Natural killer cell (primary cell): ENCODE measurements around the gene RANBP9. TPM values are rescaled to one million over a fixed set of nuclear protein-coding genes. Genes with fewer than 3 reads are reported as not detected.
A peak's percentile ranks its signal among the peaks of the same experiment; 100 is the strongest.

ENCODE experiments used
- ATAC-seq, 3 donors: fragments of 150-1000 bp in 2 of 3; fragments of 200-7000 bp in 1 of 3; cut with Tn5 transposase; 1 replicate in 1 of 3; 2 replicates in 2 of 3; pipeline ENCODE4 v1.10.0; 2021; ENCODE audit warnings: mild to moderate bottlenecking in 2 of 3, moderate library complexity in 2 of 3
- DNase-seq, 2 donors: peaks; one replicate each; pipeline versions ENCODE4 v3.0.0 to v3.0.0-alpha.2; 2013 to 2021; ENCODE audit warnings: mixed read lengths in 1 of 2
- H3K27ac ChIP-seq: one replicate; pipeline ENCODE4 v1.5.1; 2013; ENCODE audit warnings: mild to moderate bottlenecking, low read length
- H3K27me3 ChIP-seq: one replicate; pipeline ENCODE4 v1.6.1; 2013; ENCODE audit warnings: low read length; ENCODE audit not compliant: control insufficient read depth, insufficient read depth
- H3K36me3 ChIP-seq: one replicate; pipeline ENCODE4 v1.6.1; 2013; ENCODE audit warnings: low read length; ENCODE audit not compliant: control insufficient read depth, insufficient read depth
- H3K4me1 ChIP-seq: one replicate; pipeline ENCODE4 v1.6.1; 2013; ENCODE audit warnings: low read length; ENCODE audit not compliant: control insufficient read depth, insufficient read depth
- H3K4me3 ChIP-seq: one replicate; pipeline ENCODE4 v1.5.1; 2013; ENCODE audit warnings: low read length
- H3K9me3 ChIP-seq: one replicate; pipeline ENCODE4 v1.6.1; 2013; ENCODE audit warnings: low read length; ENCODE audit not compliant: control insufficient read depth, insufficient read depth
- H3K27ac Mint-ChIP-seq, 2 donors: one replicate each; pipeline ENCODE4 v1.8.0; 2022; ENCODE audit warnings: mild to moderate bottlenecking in 2 of 2, mixed read lengths in 2 of 2, moderate library complexity in 1 of 2
- H3K27me3 Mint-ChIP-seq, 2 donors: one replicate each; pipeline ENCODE4 v1.8.0; 2022; ENCODE audit warnings: low read depth in 2 of 2, mixed read lengths in 2 of 2
- H3K36me3 Mint-ChIP-seq: one replicate; pipeline ENCODE4 v1.8.0; 2022; ENCODE audit warnings: mixed read lengths
- H3K4me1 Mint-ChIP-seq, 2 donors: one replicate each; pipeline ENCODE4 v1.8.0; 2022; ENCODE audit warnings: mixed read lengths in 2 of 2
- H3K4me3 Mint-ChIP-seq: one replicate; pipeline ENCODE4 v1.8.0; 2022; ENCODE audit warnings: mild to moderate bottlenecking, moderate library complexity, mixed read lengths
- H3K9me3 Mint-ChIP-seq, 2 donors: one replicate each; pipeline ENCODE4 v1.8.0; 2022; ENCODE audit warnings: mixed read lengths in 2 of 2
- CTCF ChIP-seq: fragments of 200-600 bp; IDR thresholded peaks from one replicate; pipeline ENCODE4 v1.8.0; 2022; ENCODE audit warnings: antibody characterized with exemption
- WGBS: methylation state at CpG from one replicate; pipeline ENCODE4 v1.1.7; 2013; ENCODE audit warnings: missing lambda C conversion rate; ENCODE audit not compliant: insufficient coverage; 5-methylcytosine and 5-hydroxymethylcytosine counted together
- intact Hi-C: fragments of 100-400 bp; cut with micrococcal nuclease; formaldehyde crosslinking; loops from one replicate; pipeline ENCODE4 v1.14.2; 2022
- total RNA-seq, 4 donors: library from RNA; stranded (reverse); fragments of 120-200 nt in 1 of 4; gene quantifications; one replicate each; pipeline versions ENCODE4 v1.2.3 to v1.2.4, GENCODE V29; 2013 to 2022

Gene RANBP9
- total RNA-seq, 3 donors from 2014 or later (not counting 1 experiment from before 2014, with no cell fraction given): 52.2 to 62.5 (median 57.6) TPM

GRCh38 chr6:13709689-13710551 is 1.7 kb downstream of the RANBP9 start:
- 0% methylated on average over 8 of the region's 10 CpGs for WGBS
- H3K27ac ChIP-seq: peak overlapping the region; percentile 62
- H3K4me3 Mint-ChIP-seq: peak overlapping the region; percentile 88
- H3K36me3 ChIP-seq: no peaks in the 10 kb centered on the region
- no peaks in the 10 kb centered on the region for H3K36me3 Mint-ChIP-seq
- ATAC-seq (no peak), DNase-seq (peak in 1 of 2 donors; percentile 60)
- peak overlapping the region; percentile 83 to 87 for H3K27ac Mint-ChIP-seq
- no peak for TF ChIP-seq CTCF
- peaks cover 19% of the 10 kb centered on the region for H3K4me1 ChIP-seq
- no peaks in the 10 kb centered on the region for H3K9me3 ChIP-seq
- H3K9me3 Mint-ChIP-seq: no peaks in the 10 kb centered on the region
- peaks cover 46 to 47% of the 10 kb centered on the region in 2 donors for H3K4me1 Mint-ChIP-seq
- intact Hi-C loops: loop anchor here (2.0 to 5.0 kb wide), 2 partner anchors 15 to 43 kb away; no protein-coding TSS in a partner anchor
- no peaks in the 10 kb centered on the region for H3K27me3 ChIP-seq
- H3K27me3 Mint-ChIP-seq: no peaks in the 10 kb centered on the region
- peak overlapping the region; percentile 79 for H3K4me3 ChIP-seq

GRCh38 chr6:13708736-13709135 is 2.9 kb downstream of the RANBP9 start:
- Mint-ChIP-seq H3K4me3 (peak overlapping the region; percentile 88), H3K27ac (peak overlapping the region; percentile 83 to 87), H3K4me1 (peaks cover 46 to 47% of the 10 kb centered on the region in 2 donors), H3K9me3 (no peaks in the 10 kb centered on the region), H3K36me3 (no peaks in the 10 kb centered on the region), H3K27me3 (no peaks in the 10 kb centered on the region)
- peaks cover 19% of the 10 kb centered on the region for H3K4me1 ChIP-seq
- H3K4me3 ChIP-seq: peak overlapping the region; percentile 79
- DNase-seq (peak in 1 of 2 donors; percentile 36), ATAC-seq (no peak)
- 9% methylated on average over 3 of the region's 5 CpGs for WGBS
- H3K9me3 ChIP-seq: no peaks in the 10 kb centered on the region
- H3K36me3 ChIP-seq: no peaks in the 10 kb centered on the region
- no peaks in the 10 kb centered on the region for H3K27me3 ChIP-seq
- no peak overlapping the region for H3K27ac ChIP-seq
- intact Hi-C loops: loop anchor here (2.0 kb wide), 1 partner anchor 14 kb away; no protein-coding TSS in a partner anchor
- no peak for TF ChIP-seq CTCF

- Histone ChIP-seq H3K36me3 (peaks cover 2% of the 10 kb centered on the region), H3K27me3 (no peaks in the 10 kb centered on the region), H3K4me3 (no peak overlapping the region), H3K4me1 (peaks cover 11% of the 10 kb centered on the region), H3K27ac (no peak overlapping the region), H3K9me3 (no peaks in the 10 kb centered on the region)
- intact Hi-C loops: no loop called here
- TF ChIP-seq CTCF: no peak
- no peaks in the 10 kb centered on the region for H3K9me3 Mint-ChIP-seq
- H3K4me1 Mint-ChIP-seq: peaks cover 34 to 36% of the 10 kb centered on the region in 2 donors
- no peak overlapping the region for H3K27ac Mint-ChIP-seq
- H3K4me3 Mint-ChIP-seq: no peak overlapping the region
- DNase-seq: no peak
- ATAC-seq: no peak
- H3K36me3 Mint-ChIP-seq: no peaks in the 10 kb centered on the region
- H3K27me3 Mint-ChIP-seq: no peaks in the 10 kb centered on the region
Measured at GRCh38 chr6:13703496-13703895, 8.1 kb downstream of the RANBP9 start.
